ENCODE results near the gene ADAMTSL4.

DNA sequence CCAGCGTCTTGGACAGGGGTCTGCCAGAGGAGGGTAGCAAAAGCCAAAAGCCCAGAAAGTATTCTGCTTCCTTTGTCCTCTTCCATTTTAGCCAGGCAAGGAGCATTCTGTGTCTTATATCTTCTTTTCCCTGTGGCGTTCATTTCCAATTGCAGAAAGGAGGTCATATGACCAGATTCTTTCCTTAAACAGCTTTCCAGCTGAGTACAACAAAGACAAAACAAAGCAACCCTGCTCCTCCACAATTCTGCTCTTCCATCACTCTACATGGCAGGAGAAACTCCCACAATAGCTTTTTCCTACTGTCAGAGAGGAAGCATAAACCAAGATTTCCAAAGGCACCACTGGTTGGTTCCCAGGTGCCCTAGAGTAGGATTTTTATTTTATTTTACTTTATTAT, 60.5 kb downstream of the ADAMTSL4 start:
- TF ChIP-seq, protein P1, sequence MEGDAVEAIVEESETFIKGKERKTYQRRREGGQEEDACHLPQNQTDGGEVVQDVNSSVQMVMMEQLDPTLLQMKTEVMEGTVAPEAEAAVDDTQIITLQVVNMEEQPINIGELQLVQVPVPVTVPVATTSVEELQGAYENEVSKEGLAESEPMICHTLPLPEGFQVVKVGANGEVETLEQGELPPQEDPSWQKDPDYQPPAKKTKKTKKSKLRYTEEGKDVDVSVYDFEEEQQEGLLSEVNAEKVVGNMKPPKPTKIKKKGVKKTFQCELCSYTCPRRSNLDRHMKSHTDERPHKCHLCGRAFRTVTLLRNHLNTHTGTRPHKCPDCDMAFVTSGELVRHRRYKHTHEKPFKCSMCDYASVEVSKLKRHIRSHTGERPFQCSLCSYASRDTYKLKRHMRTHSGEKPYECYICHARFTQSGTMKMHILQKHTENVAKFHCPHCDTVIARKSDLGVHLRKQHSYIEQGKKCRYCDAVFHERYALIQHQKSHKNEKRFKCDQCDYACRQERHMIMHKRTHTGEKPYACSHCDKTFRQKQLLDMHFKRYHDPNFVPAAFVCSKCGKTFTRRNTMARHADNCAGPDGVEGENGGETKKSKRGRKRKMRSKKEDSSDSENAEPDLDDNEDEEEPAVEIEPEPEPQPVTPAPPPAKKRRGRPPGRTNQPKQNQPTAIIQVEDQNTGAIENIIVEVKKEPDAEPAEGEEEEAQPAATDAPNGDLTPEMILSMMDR (IDR thresholded peaks at IDR 0.05), result no peak
- no peak for TF ChIP-seq POLR2A (IDR thresholded peaks at IDR 0.05)
